GM12891 (cell line): ENCODE results near the gene STK10.

ENCODE experiments used
- POLR2A ChIP-seq: IDR thresholded peaks from 2 replicates; pipeline ENCODE4 v1.6.1; 2011; ENCODE audit warnings: low read depth, low read length, control low read depth
- POLR2AphosphoS5 ChIP-seq: IDR thresholded peaks from 2 replicates; pipeline ENCODE4 v1.6.1; 2011; ENCODE audit warnings: low read depth, low read length, control low read depth
- TAF1 ChIP-seq: IDR thresholded peaks from 2 replicates; pipeline ENCODE4 v1.6.1; 2011; ENCODE audit warnings: low read depth, low read length, control low read depth

- TF ChIP-seq POLR2A: no peak
- TF ChIP-seq POLR2AphosphoS5: no peak
- no peak for TF ChIP-seq TAF1
These were observed 20.1 kb downstream of the STK10 start for GRCh38 chr5:172167895-172168294.
